CD4-positive, alpha-beta T cell treated with Interleukin-2 at 100 ng/mL for 4 hours (primary cell): ENCODE measurements around the gene EPHA1.
"Not testable (repeated sequence)": the region's sequence is repeated elsewhere in the genome, so short reads cannot be mapped to it uniquely, and the experiment has no call there.

ENCODE experiments used
- DNase-seq: peaks from one replicate; pipeline ENCODE4 v3.0.0-alpha.2; 2020; ENCODE audit warnings: low spot score

Gene EPHA1

GRCh38 chr7:143405173-143406001, 3.3 kb downstream of the EPHA1 start:
- no peak for DNase-seq

GRCh38 chr7:143402233-143402632, 6.4 kb downstream of the EPHA1 start:
- DNase-seq, result not testable (repeated sequence)

GRCh38 chr7:143401265-143401664, 7.4 kb downstream of the EPHA1 start:
- DNase-seq, result no peak

- no peak for DNase-seq
These were observed 9.0 kb downstream of the EPHA1 start for GRCh38 chr7:143399642-143400041.

- DNase-seq, result no peak
These were observed 9.5 kb downstream of the EPHA1 start for GRCh38 chr7:143399151-143399550.

- DNase-seq, result no peak
These were observed 10.0 kb downstream of the EPHA1 start for GRCh38 chr7:143398616-143399015.

- no peak for DNase-seq
These were observed 10.7 kb downstream of the EPHA1 start for GRCh38 chr7:143397710-143398530.

GRCh38 chr7:143396625-143397556, 11.8 kb downstream of the EPHA1 start:
- DNase-seq, result no peak

- no peak for DNase-seq
These were observed 12.5 kb downstream of the EPHA1 start for GRCh38 chr7:143396182-143396581.

GRCh38 chr7:143395187-143396149, 13.2 kb downstream of the EPHA1 start:
- no peak for DNase-seq

GRCh38 chr7:143394777-143395176, 13.9 kb downstream of the EPHA1 start:
- no peak for DNase-seq

- DNase-seq, result no peak
These were observed 14.6 kb downstream of the EPHA1 start for GRCh38 chr7:143394068-143394467.

GRCh38 chr7:143393267-143394041, 15.2 kb downstream of the EPHA1 start:
- DNase-seq, result no peak

GRCh38 chr7:143392875-143393266, 15.8 kb downstream of the EPHA1 start:
- no peak for DNase-seq

GRCh38 chr7:143392427-143392826, 16.2 kb downstream of the EPHA1 start:
- not testable (repeated sequence) for DNase-seq

GRCh38 chr7:143391462-143392404, 16.9 kb downstream of the EPHA1 start:
- DNase-seq, result no peak

- DNase-seq, result no peak
These were observed 17.8 kb downstream of the EPHA1 start for GRCh38 chr7:143390773-143391317.

GRCh38 chr7:143390104-143390772, 18.4 kb downstream of the EPHA1 start:
- no peak for DNase-seq
